HEK293 (cell line): ENCODE measurements around the gene ATP2C1.

Source experiments
- IKZF3 ChIP-seq: fragments of 450-650 bp; IDR thresholded peaks from 2 replicates; pipeline ENCODE4 v1.5.0; 2018; ENCODE audit warnings: missing biosample characterization, mild to moderate bottlenecking, missing genetic modification characterization, moderate library complexity
- KLF1 ChIP-seq: fragments of 450-650 bp; formaldehyde crosslinking; IDR thresholded peaks from 2 replicates; pipeline ENCODE4 v1.5.1; 2016; ENCODE audit warnings: missing biosample characterization, missing genetic modification characterization
- PRDM1 ChIP-seq: fragments of 450-650 bp; formaldehyde crosslinking; IDR thresholded peaks from 2 replicates; pipeline ENCODE4; 2016; ENCODE audit warnings: missing biosample characterization, missing genetic modification characterization
- SP2 ChIP-seq: fragments of 450-650 bp; formaldehyde crosslinking; IDR thresholded peaks from 2 replicates; pipeline ENCODE4 v1.5.1; 2016; ENCODE audit warnings: missing biosample characterization, missing genetic modification characterization
- YY1 ChIP-seq: fragments of 450-650 bp; formaldehyde crosslinking; IDR thresholded peaks from 2 replicates; pipeline ENCODE4 v1.5.1; 2018; ENCODE audit warnings: missing biosample characterization, missing genetic modification characterization
- ZNF184 ChIP-seq: fragments of 450-650 bp; IDR thresholded peaks from 2 replicates; pipeline ENCODE4 v1.5.1; 2018; ENCODE audit warnings: missing biosample characterization, mild to moderate bottlenecking, missing genetic modification characterization
- ZNF654 ChIP-seq: fragments of 450-650 bp; formaldehyde crosslinking; IDR thresholded peaks from 2 replicates; pipeline ENCODE4 v1.5.1; 2016; ENCODE audit warnings: low read depth, missing biosample characterization, missing genetic modification characterization
- TF ChIP-seq, protein P1 (sequence below): fragments of 450-650 bp; formaldehyde crosslinking; IDR thresholded peaks from 2 replicates; pipeline ENCODE4 v1.5.1; 2016; ENCODE audit warnings: missing biosample characterization, missing genetic modification characterization
- TF ChIP-seq, protein P2 (sequence below): fragments of 450-650 bp; formaldehyde crosslinking; IDR thresholded peaks from 2 replicates; pipeline ENCODE4 v1.5.1; 2016; ENCODE audit warnings: missing biosample characterization, missing genetic modification characterization

DNA sequence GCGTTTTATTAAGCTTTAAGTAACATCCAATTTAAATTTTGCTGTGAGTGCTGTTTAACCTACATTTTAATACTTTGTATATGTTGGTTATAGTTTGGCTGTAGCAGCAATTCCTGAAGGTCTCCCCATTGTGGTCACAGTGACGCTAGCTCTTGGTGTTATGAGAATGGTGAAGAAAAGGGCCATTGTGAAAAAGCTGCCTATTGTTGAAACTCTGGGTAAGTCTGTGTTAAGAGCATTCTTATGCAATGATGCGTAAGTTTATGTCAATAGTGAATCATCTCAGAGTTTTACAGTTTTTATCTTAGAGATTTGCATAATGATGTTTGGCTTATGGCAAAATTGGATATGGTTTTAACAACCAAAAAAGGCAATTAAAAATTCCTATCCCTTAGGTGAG, 70.0 kb downstream of the ATP2C1 start:
- TF ChIP-seq PRDM1 = no peak
- TF ChIP-seq, protein P1, sequence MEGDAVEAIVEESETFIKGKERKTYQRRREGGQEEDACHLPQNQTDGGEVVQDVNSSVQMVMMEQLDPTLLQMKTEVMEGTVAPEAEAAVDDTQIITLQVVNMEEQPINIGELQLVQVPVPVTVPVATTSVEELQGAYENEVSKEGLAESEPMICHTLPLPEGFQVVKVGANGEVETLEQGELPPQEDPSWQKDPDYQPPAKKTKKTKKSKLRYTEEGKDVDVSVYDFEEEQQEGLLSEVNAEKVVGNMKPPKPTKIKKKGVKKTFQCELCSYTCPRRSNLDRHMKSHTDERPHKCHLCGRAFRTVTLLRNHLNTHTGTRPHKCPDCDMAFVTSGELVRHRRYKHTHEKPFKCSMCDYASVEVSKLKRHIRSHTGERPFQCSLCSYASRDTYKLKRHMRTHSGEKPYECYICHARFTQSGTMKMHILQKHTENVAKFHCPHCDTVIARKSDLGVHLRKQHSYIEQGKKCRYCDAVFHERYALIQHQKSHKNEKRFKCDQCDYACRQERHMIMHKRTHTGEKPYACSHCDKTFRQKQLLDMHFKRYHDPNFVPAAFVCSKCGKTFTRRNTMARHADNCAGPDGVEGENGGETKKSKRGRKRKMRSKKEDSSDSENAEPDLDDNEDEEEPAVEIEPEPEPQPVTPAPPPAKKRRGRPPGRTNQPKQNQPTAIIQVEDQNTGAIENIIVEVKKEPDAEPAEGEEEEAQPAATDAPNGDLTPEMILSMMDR = no peak
- no peak for TF ChIP-seq KLF1 (tag by site-specific recombination)
- TF ChIP-seq, protein P2, sequence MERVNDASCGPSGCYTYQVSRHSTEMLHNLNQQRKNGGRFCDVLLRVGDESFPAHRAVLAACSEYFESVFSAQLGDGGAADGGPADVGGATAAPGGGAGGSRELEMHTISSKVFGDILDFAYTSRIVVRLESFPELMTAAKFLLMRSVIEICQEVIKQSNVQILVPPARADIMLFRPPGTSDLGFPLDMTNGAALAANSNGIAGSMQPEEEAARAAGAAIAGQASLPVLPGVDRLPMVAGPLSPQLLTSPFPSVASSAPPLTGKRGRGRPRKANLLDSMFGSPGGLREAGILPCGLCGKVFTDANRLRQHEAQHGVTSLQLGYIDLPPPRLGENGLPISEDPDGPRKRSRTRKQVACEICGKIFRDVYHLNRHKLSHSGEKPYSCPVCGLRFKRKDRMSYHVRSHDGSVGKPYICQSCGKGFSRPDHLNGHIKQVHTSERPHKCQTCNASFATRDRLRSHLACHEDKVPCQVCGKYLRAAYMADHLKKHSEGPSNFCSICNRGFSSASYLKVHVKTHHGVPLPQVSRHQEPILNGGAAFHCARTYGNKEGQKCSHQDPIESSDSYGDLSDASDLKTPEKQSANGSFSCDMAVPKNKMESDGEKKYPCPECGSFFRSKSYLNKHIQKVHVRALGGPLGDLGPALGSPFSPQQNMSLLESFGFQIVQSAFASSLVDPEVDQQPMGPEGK (tag by site-specific recombination) = no peak
- TF ChIP-seq ZNF184 (tag by site-specific recombination) = no peak
- no peak for TF ChIP-seq YY1 (tag by site-specific recombination)
- TF ChIP-seq SP2 (tag by site-specific recombination) = no peak
- TF ChIP-seq IKZF3 = no peak
- TF ChIP-seq ZNF654 (tag by site-specific recombination) = no peak
